HepG2 (cell line): Measurements from ENCODE around the gene APOM. TPM values are rescaled to one million over a fixed set of nuclear protein-coding genes. Genes with fewer than 3 reads are reported as not detected.

Source experiments
- BORCS8-MEF2B ChIP-seq: sonication (generic); formaldehyde crosslinking; IDR thresholded peaks from 2 replicates; pipeline ENCODE4 v1.8.0; 2022; ENCODE audit warnings: mild to moderate bottlenecking, missing genetic modification reagents
- E2F1 ChIP-seq: sonication (generic); formaldehyde crosslinking; IDR thresholded peaks from 2 replicates; pipeline ENCODE4 v1.5.0; 2020; ENCODE audit warnings: missing genetic modification reagents
- GMEB2 ChIP-seq: IDR thresholded peaks from 2 replicates; pipeline ENCODE4 v1.6.1; 2016; ENCODE audit warnings: missing biosample characterization, missing genetic modification reagents, low read depth
- MIXL1 ChIP-seq: IDR thresholded peaks from 2 replicates; pipeline ENCODE4 v1.6.1; 2016
- MZF1 ChIP-seq: sonication (generic); formaldehyde crosslinking; IDR thresholded peaks from 2 replicates; pipeline ENCODE4 v1.8.1; 2023; ENCODE audit warnings: mild to moderate bottlenecking, missing genetic modification reagents, borderline replicate concordance
- NCOA2 ChIP-seq: sonication (generic); formaldehyde crosslinking; IDR thresholded peaks from 2 replicates; pipeline ENCODE4 v1.8.0; 2022; ENCODE audit warnings: inconsistent platforms
- NKX3-1 ChIP-seq: sonication (generic); formaldehyde crosslinking; IDR thresholded peaks from 2 replicates; pipeline ENCODE4 v1.5.0; 2020; ENCODE audit warnings: missing genetic modification reagents
- RFX3 ChIP-seq: IDR thresholded peaks from 2 replicates; pipeline ENCODE4 v1.6.1; 2016; ENCODE audit warnings: missing biosample characterization, missing genetic modification reagents
- SRSF9 ChIP-seq: fragments of 200-400 bp; formaldehyde crosslinking; IDR thresholded peaks from 2 replicates; pipeline ENCODE4 v1.6.1; 2018; ENCODE audit warnings: borderline replicate concordance, mild to moderate bottlenecking, low read depth, low read length; ENCODE audit not compliant: insufficient read depth, poor library complexity, severe bottlenecking
- TIGD3 ChIP-seq: sonication (generic); formaldehyde crosslinking; IDR thresholded peaks from 2 replicates; pipeline ENCODE4 v1.5.1; 2020; ENCODE audit warnings: mild to moderate bottlenecking, missing genetic modification reagents, borderline replicate concordance
- XBP1 ChIP-seq: sonication (generic); formaldehyde crosslinking; IDR thresholded peaks from 2 replicates; pipeline ENCODE4 v1.5.0; 2020; ENCODE audit warnings: missing genetic modification reagents
- ZBTB26 ChIP-seq: IDR thresholded peaks from 2 replicates; pipeline ENCODE4 v1.6.1; 2016; ENCODE audit warnings: missing compliant biosample characterization, missing genetic modification reagents, borderline replicate concordance
- ZBTB43 ChIP-seq: sonication (generic); formaldehyde crosslinking; conservative IDR thresholded peaks from 2 replicates; pipeline ENCODE4 v1.4.0; 2020; ENCODE audit warnings: missing genetic modification reagents
- ZNF556 ChIP-seq: sonication (generic); formaldehyde crosslinking; IDR thresholded peaks from 2 replicates; pipeline ENCODE4 v1.4.0; 2020; ENCODE audit warnings: mild to moderate bottlenecking, missing genetic modification reagents, borderline replicate concordance
- ZNF572 ChIP-seq: sonication (generic); formaldehyde crosslinking; IDR thresholded peaks from 2 replicates; pipeline ENCODE4 v1.5.1; 2020; ENCODE audit warnings: mild to moderate bottlenecking, missing genetic modification reagents
- ZNF670 ChIP-seq: sonication (generic); formaldehyde crosslinking; IDR thresholded peaks from 2 replicates; pipeline ENCODE4 v1.8.0; 2022; ENCODE audit warnings: mild to moderate bottlenecking, missing genetic modification reagents, borderline replicate concordance
- polyA plus RNA-seq, 8 experiments: library from polyadenylated mRNA; depleted of rRNA in 3 of 8; stranded (reverse) in 7 of 8; unstranded in 1 of 8; fragments of >200 nt; fragmentation: Illumina TruSeq in 4 of 8; extraction: Trizol in 4 of 8; gene quantifications; 2 replicates each; pipeline versions ENCODE4 v1.2.1 to v1.2.3, GENCODE V29; 2011 to 2016; ENCODE audit warnings: low read depth in 4 of 8, missing spikeins in 1 of 8, mixed read lengths in 1 of 8; ENCODE audit not compliant: insufficient read depth in 1 of 8
- total RNA-seq, 5 experiments: library from RNA; depleted of rRNA; stranded (reverse); fragments of >200 nt; fragmentation: Illumina TruSeq; extraction: Trizol; gene quantifications; 2 replicates each; pipeline ENCODE4 v1.2.3, GENCODE V29; 2016; ENCODE audit warnings: low read depth in 1 of 5

Gene APOM
- total and polyA plus RNA-seq, 2 of the 13 experiments (the other 11 are each of a cell fraction or from before 2014, with no cell fraction given) = 98.2 to 1,140 TPM

GRCh38 chr6:31655349-31656237 lies at the start of gene APOM (continued):
- TF ChIP-seq GMEB2 (CRISPR knock-in tag) (no peak; the same call in 1 of the 2 replicates), RFX3 (CRISPR knock-in tag) (no peak), MIXL1 (peak; percentile 96), ZNF556 (CRISPR knock-in tag) (peak; percentile 89; the same call in 1 of the 2 replicates), BORCS8-MEF2B (CRISPR knock-in tag) (peak; percentile 93), NKX3-1 (CRISPR knock-in tag) (no peak), ZNF572 (CRISPR knock-in tag) (peak; percentile 98), ZBTB26 (peak; percentile 92), ZBTB43 (CRISPR knock-in tag) (peak; percentile 91), NCOA2 (CRISPR knock-in tag) (peak; percentile 93), SRSF9 (no peak), E2F1 (CRISPR knock-in tag) (peak; percentile 71), TIGD3 (CRISPR knock-in tag) (no peak; the same call in 1 of the 2 replicates), ZNF670 (peak; percentile 34; the same call in 1 of the 2 replicates), XBP1 (peak; percentile 62; the same call in 1 of the 2 replicates), MZF1 (CRISPR knock-in tag) (no peak)
